IPS-NIHi11 (cell line): ENCODE data around the gene ELAVL1.
"Not testable (repeated sequence)": the region's sequence is repeated elsewhere in the genome, so short reads cannot be mapped to it uniquely, and the experiment has no call there.

Source experiments
- DNase-seq: peaks from one replicate; pipeline ENCODE4 v3.0.0; 2012; ENCODE audit warnings: mixed read lengths, low spot score

The ELAVL1 gene

GRCh38 chr19:7921967-7922835 is 83.2 kb downstream of the ELAVL1 start:
- no peak for DNase-seq

DNA sequence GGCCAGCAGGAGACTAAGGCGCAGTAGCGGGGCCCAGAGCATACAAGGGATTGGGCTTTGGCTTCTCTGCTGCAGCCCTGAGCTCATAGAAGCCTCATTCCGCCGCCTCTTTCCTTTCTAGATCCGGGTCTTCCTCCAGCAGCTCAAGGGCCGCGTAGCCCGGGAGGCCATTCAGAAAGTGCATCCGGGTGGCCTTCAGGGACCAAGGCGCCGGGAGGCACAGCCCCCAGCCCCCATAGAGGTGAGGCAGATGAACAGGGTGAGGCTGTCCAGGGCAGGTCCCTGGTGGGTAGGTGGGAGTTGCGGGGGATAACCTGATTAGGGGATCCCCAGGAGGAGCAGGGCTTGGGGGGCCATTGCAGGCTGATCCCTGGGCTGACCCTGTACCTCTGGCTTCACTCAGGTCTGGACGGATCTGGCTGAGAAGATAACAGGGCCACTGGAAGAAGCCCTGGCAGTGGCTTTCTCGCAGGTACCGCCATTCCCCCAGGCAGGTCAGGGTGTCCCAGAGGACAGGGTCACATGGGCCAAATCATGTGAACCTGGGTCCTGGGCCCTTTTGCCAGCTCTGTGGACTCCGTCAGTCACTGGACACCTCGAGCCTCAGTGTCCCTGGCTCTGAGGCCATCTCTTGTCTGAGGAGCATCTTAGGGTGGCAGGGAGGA is 84.0 kb downstream of the ELAVL1 start:
- DNase-seq = no peak

GRCh38 chr19:7920519-7921301 is 84.7 kb downstream of the ELAVL1 start:
- DNase-seq = peak; percentile 83

GRCh38 chr19:7919610-7920518 is 85.6 kb downstream of the ELAVL1 start, which contains the start of gene SNAPC2:
Gene SNAPC2 (plus strand): TSS chr19:7920338. CDS start chr19:7920367, 29 bp downstream.
- peak; percentile 85 for DNase-seq

DNA sequence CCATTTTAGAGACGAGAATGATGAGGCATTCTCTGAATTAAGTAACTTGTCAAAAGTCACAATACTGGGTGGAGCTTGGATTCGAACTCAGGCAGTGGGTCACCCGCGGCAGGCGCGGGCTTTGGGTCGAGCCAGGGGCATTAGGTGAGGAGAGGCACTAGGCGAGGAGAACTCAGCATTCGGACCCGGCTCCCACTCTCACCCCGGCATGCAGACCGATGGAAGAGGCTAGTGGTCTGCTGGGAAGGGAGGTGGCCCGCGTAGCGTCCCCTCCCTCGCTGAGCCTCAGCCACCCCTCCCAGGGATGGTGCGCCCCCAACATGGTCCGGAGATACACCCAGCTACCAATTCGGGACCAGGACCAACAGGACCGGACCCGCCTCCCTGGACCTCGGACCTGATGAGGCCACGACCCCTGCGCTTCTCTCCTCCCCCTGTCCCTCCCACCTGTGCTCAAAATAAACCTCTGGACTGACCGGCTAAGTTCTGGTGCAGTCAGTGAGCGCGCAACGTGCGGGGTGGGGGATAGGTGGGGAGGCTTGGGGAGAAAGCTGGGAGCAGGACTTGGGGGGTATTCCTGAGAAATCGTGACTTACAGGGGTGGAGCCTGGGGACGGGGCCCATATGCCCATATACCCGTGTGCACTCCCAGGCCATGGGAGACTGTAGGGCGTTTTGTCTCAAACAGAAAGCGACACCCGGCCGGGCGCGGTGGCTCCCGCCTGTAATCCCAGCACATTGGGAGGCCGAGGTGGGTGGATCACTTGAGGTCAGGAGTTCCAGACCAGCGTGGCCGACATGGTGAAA is 86.6 kb downstream of the ELAVL1 start:
- DNase-seq = no peak

- DNase-seq = not testable (repeated sequence)
Observed at GRCh38 chr19:7918062-7918614, 87.3 kb downstream of the ELAVL1 start.

GRCh38 chr19:7917267-7918061 is 88.0 kb downstream of the ELAVL1 start:
- DNase-seq = peak; percentile 84

DNA sequence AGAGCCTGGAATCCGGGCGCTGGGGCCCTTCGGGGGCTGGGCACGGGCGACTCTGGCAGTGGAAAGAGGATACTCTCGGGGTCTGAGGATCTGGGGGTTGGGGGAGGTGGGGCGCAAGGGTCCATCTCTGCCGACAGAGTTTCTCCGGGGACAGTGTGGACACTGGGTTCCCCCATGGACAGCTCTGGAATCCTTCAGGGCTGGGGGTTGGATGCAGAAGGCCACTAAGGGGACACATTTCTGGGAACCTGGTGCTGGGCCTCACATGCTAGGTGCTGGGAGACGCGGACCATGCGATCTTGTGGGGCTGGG is 88.5 kb downstream of the ELAVL1 start:
- DNase-seq = no peak

- peak; percentile 68 for DNase-seq
Observed at GRCh38 chr19:7916103-7916954, 89.1 kb downstream of the ELAVL1 start.

DNA sequence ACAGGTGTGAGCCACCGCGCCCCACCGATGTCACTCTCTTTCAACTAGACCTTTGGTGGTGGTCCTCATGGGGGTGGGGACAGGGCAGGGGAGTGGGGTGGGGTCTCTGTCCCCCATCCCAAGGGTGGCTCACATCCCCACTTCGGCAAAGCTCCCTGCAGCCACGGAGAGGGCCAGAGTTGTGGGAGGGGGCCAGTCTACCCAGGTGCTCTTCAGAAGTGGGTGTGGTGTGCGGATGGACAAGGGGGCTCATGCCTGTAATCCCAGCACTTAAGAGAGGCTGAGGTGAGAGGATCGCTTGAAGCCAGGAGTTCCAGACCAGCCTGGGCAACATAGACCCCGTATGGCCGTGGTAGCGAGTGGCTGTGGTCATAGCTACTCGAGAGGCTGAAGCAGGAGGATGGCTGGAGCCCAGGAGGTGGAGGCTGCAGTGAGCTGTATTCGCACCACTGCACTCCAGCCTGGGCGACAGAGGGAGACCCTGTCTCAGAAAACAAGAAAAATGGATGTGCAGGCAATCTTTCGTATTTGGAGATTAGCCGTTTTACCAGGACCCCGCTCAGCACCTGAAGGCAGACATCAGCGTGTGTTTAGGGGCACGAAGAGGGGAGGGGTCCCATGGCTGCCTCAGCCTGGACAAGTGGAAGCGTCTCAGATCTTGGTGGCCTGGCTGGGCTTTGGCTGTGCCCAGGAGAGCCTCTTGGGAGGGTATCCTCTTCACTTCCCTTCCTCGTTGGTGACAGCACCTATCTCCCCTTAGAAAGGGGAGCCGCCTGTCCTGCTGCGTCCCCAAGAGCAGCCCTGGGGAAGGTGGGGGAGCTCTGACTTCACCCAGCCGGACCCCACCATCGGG is 90.0 kb downstream of the ELAVL1 start:
- DNase-seq = no peak

GRCh38 chr19:7914598-7915045 is 90.8 kb downstream of the ELAVL1 start, which contains the start of gene TGFBR3L:
Gene TGFBR3L (plus strand): TSS chr19:7914830.
- no peak for DNase-seq

- no peak for DNase-seq
Observed at GRCh38 chr19:7914099-7914498, 91.3 kb downstream of the ELAVL1 start.

DNA sequence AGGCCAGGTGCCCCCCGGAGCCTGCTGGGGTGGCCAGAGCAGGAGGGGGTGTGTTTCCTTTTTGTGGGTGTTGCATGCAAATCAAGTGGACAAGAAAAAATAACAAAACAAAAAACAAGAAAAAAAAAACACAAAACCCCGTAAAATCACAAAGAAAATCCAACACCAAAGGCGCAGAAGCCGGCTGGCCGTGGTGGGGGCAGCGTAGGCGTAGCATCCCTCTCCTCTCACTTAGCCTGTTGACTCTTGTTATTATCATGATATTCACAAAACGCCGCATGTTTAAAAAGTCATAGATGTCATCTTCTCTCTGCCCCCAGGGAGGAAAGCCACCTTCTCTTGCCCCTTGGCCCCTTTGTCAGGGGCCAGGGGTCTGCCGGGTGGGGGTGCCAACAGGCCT is 91.8 kb downstream of the ELAVL1 start:
- DNase-seq = no peak

GRCh38 chr19:7912697-7913564 is 92.5 kb downstream of the ELAVL1 start:
- DNase-seq = no peak

GRCh38 chr19:7912144-7912696 is 93.2 kb downstream of the ELAVL1 start:
- DNase-seq = no peak

DNA sequence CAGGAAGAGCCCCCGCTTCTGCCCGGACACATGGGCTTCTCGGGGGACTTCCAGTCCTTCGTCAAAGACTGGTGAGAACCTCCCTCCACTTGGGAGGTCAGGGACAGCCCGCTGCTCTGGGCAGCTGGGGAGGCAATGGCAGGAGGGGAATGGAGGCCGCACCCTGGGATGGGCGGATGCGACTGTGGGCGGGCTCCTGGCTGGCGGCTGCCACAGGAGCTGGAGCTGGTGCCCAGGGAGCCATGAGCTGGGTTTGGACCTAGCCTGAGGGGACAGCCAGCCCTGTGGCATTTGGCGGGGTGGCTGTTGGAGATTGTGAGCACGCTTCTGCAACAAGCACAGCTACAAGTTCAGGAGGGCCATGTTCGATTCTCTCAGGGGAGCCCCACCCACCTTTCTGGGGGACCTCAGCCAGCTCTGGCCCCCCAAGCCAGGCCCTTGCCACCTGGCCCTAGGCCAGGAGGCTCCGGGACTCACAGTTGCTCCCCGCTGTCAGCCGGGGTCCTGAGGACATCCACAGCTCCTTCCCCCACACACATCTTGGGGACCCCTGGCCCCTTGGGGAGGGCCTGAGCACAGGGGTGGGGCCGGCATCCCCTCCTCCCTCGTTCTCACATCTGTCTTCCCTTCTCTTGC is 93.8 kb downstream of the ELAVL1 start:
- DNase-seq = no peak
